Activated naive CD4-positive, alpha-beta T cell treated with anti-CD3 and anti-CD28 coated beads for 36 hours (primary cell): Measurements from ENCODE around the gene EHD4. TPM values are rescaled to one million over a fixed set of nuclear protein-coding genes. Genes with fewer than 3 reads are reported as not detected.

ENCODE experiments used
- CTCF ChIA-PET: fragments of 350-600 bp; sonication (Branson Sonifier 250); formaldehyde crosslinking; loops from one replicate; lab custom pipeline; 2021; ENCODE audit warnings: antibody characterized with exemption; lab: Charles Lee
- DNase-seq: peaks from one replicate; pipeline ENCODE4 v3.0.0-alpha.2; 2020
- H3K27ac Mint-ChIP-seq: one replicate; pipeline ENCODE4 v1.8.0; 2021; ENCODE audit warnings: mild to moderate bottlenecking, mixed read lengths
- H3K27me3 Mint-ChIP-seq: one replicate; pipeline ENCODE4 v1.8.0; 2021; ENCODE audit warnings: low read depth, mixed read lengths
- H3K36me3 Mint-ChIP-seq: one replicate; pipeline ENCODE4 v1.8.0; 2021; ENCODE audit warnings: low read depth, mixed read lengths
- H3K4me1 Mint-ChIP-seq: one replicate; pipeline ENCODE4 v1.8.0; 2021; ENCODE audit warnings: low read depth, mixed read lengths
- H3K4me3 Mint-ChIP-seq: one replicate; pipeline ENCODE4 v1.8.0; 2021; ENCODE audit warnings: mild to moderate bottlenecking, moderate library complexity, mixed read lengths
- H3K9me3 Mint-ChIP-seq: one replicate; pipeline ENCODE4 v1.8.0; 2021; ENCODE audit warnings: mixed read lengths
- intact Hi-C: fragments of 100-400 bp; cut with micrococcal nuclease; formaldehyde crosslinking; loops from one replicate; pipeline ENCODE4 v1.15.1; 2023
- total RNA-seq, 2 experiments: library from RNA; stranded (reverse); gene quantifications; one replicate each; pipeline ENCODE4 v1.2.3, GENCODE V29; 2021

EHD4 gene
- total RNA-seq, result 10 to 100 TPM; 30.1 to 31.8 TPM

GRCh38 chr15:41972253-41973242 is at the start of gene EHD4:
Gene EHD4, minus strand, starts transcription at chr15:41972557. Its CDS starts 63 bp downstream, at chr15:41972494.
- Mint-ChIP-seq H3K27ac (peak within 1 kb of the TSS; percentile 93), H3K36me3 (peaks cover 13% of the 10 kb centered on the region), H3K4me3 (peak within 1 kb of the TSS; percentile 88), H3K4me1 (peaks cover 42% of the 10 kb centered on the region), H3K27me3 (peaks cover 8% of the 10 kb centered on the region), H3K9me3 (no peaks in the 10 kb centered on the region)
- DNase-seq, result peak; percentile 97
- CTCF ChIA-PET, result interaction anchor here (0.7 to 1.9 kb wide), 10 partner anchors 11 to 282 kb away, joined by 3 to 9 read pairs (median 4); partner anchors contain the start of gene MAPKBP1
- intact Hi-C loops, result loop anchor here (1.0 to 5.0 kb wide), 3 partner anchors 312 to 1020 kb away; partner anchors contain the start of genes CHAC1, MGA and ZNF106

GRCh38 chr15:42021593-42021992 is 49.2 kb upstream of the EHD4 start:
- CTCF ChIA-PET, result interaction anchor here (0.6 kb wide), 1 partner anchor 61 kb away, joined by 3 read pairs; no protein-coding TSS in a partner anchor
- intact Hi-C loops, result no loop called here
- no peaks in the 10 kb centered on the region for H3K4me1 Mint-ChIP-seq
- no peak overlapping the region for H3K4me3 Mint-ChIP-seq
- H3K36me3 Mint-ChIP-seq, result no peaks in the 10 kb centered on the region
- H3K27ac Mint-ChIP-seq, result no peak overlapping the region
- DNase-seq, result no peak
- H3K27me3 Mint-ChIP-seq, result peaks cover 2% of the 10 kb centered on the region
- H3K9me3 Mint-ChIP-seq, result no peaks in the 10 kb centered on the region

GRCh38 chr15:42020713-42021273 is 48.4 kb upstream of the EHD4 start, which contains the start of gene PLA2G4E:
Gene PLA2G4E, minus strand, starts transcription at chr15:42021042. Its CDS starts 12 bp downstream, at chr15:42021030.
- H3K27me3 Mint-ChIP-seq, result no peaks in the 10 kb centered on the region
- H3K27ac Mint-ChIP-seq, result no peak within 1 kb of the TSS
- intact Hi-C loops, result no loop called here
- no peaks in the 10 kb centered on the region for H3K4me1 Mint-ChIP-seq
- CTCF ChIA-PET, result interaction anchor here (0.6 kb wide), 2 partner anchors 62 to 64 kb away, joined by 3 read pairs; no protein-coding TSS in a partner anchor
- no peaks in the 10 kb centered on the region for H3K9me3 Mint-ChIP-seq
- H3K4me3 Mint-ChIP-seq, result no peak within 1 kb of the TSS
- no peaks in the 10 kb centered on the region for H3K36me3 Mint-ChIP-seq
- DNase-seq, result no peak

DNA sequence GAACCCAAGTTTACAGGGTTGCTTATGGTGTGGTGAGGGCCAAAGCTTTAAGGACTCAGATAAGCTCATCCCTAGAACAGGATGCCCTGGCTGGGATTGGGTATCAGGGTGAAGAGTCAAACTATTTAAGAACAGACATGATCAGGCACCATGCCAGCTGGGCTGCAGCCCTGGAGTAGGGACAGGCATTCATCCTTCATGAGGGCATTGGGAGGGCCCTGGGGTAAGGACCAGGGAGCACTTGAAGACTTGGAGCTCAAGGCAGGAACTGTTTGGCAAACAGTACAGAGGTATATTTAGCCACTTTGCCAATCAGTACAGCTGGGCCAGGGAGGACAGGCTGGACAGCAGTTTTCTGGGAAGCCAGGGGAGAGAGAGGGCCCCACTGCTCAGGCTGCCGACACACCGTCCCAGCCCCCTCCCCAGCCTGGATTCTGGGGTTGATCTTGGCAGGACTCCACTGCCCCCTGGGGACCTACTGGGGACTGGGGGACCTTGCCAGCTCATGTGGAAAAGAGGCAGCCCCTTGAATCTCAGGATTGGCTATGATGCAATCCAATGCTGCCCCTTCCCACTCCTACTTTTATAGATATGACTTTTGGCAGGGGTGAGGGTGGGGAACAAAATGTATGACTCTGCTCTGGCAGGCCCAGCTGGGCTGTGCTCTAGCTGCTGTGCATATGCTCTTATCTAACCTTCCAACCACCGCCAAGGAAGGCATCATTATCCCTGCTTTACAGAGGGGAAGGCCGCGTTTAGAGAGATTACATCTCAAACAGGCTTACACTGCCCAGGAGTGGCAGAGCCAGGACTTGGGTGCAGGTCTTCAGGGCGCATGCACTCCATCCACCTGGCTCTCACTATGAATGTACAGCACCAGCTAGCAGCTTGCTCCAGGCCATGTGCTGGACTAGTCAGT is 46.2 kb upstream of the EHD4 start:
- intact Hi-C loops, result no loop called here
- Mint-ChIP-seq H3K9me3 (no peaks in the 10 kb centered on the region), H3K27me3 (no peaks in the 10 kb centered on the region), H3K36me3 (no peaks in the 10 kb centered on the region), H3K27ac (no peak overlapping the region), H3K4me3 (no peak overlapping the region), H3K4me1 (no peaks in the 10 kb centered on the region)
- CTCF ChIA-PET, result interaction anchor here (2.6 kb wide), 1 partner anchor 28 kb away, joined by 11 read pairs; no protein-coding TSS in a partner anchor
- DNase-seq, result no peak

DNA sequence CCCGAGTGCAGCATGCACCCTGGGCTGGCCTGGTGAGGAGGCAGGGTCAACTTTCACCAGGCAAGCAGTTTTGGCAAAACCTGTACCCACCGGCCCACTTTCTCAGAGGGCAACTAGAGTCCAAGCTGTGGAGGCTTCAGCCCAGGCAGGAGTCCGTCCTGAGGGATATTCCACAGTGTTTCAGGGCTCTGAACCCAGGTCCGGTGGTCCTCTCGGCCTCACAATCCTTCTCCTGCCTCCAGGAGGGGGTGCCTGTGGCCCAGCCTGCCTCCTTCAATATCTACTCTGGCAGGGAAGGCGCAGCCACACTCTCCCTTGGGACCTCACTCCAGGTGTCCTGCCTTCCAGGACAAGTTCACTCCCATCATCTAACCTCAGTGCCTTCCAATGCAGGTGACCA is 44.6 kb upstream of the EHD4 start:
- no peaks in the 10 kb centered on the region for H3K9me3 Mint-ChIP-seq
- no peaks in the 10 kb centered on the region for H3K36me3 Mint-ChIP-seq
- CTCF ChIA-PET, result interaction anchor here (2.6 kb wide), 1 partner anchor 26 kb away, joined by 11 read pairs; no protein-coding TSS in a partner anchor
- no peak overlapping the region for H3K4me3 Mint-ChIP-seq
- H3K27ac Mint-ChIP-seq, result no peak overlapping the region
- H3K4me1 Mint-ChIP-seq, result no peaks in the 10 kb centered on the region
- intact Hi-C loops, result no loop called here
- DNase-seq, result no peak
- H3K27me3 Mint-ChIP-seq, result no peaks in the 10 kb centered on the region

GRCh38 chr15:42014406-42014805 is 42.0 kb upstream of the EHD4 start:
- Mint-ChIP-seq H3K36me3 (no peaks in the 10 kb centered on the region), H3K4me3 (no peak overlapping the region), H3K4me1 (peaks cover 17% of the 10 kb centered on the region), H3K27ac (no peak overlapping the region), H3K27me3 (no peaks in the 10 kb centered on the region), H3K9me3 (no peaks in the 10 kb centered on the region)
- DNase-seq, result no peak
- CTCF ChIA-PET, result interaction anchor here (0.6 kb wide), 1 partner anchor 106 kb away, joined by 3 read pairs; no protein-coding TSS in a partner anchor
- intact Hi-C loops, result no loop called here

DNA sequence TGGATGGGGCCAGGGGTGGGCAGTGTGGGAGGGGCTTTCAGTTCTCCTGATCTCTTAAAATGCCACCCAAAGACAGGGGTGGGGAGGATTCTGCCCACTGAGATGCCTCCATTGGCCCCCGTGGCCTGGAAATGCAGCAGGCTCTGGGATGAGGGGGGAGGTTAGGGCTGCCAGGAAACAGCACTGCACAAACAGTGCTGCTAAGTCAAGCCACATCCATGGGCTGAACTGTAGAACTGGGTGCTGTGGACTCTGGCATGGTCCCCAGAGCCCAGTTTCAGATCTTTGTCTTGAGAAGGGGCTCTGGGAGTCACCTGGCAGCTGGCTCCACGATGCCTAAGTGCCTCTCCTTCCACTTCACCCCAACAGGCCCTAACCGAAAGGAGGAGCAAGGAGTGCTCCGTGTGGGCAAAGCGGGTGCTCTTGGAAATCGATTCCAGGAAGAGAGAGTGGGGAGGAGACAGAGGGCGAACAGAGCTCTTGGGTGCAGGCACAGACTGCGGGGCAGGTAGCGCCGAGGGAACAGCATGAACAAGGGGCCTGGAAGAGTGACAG is 40.6 kb upstream of the EHD4 start:
- Mint-ChIP-seq H3K9me3 (no peaks in the 10 kb centered on the region), H3K27ac (no peak overlapping the region), H3K27me3 (no peaks in the 10 kb centered on the region), H3K36me3 (no peaks in the 10 kb centered on the region), H3K4me3 (no peak overlapping the region), H3K4me1 (peaks cover 23% of the 10 kb centered on the region)
- intact Hi-C loops, result no loop called here
- no peak for DNase-seq
- CTCF ChIA-PET, result interaction anchor here (1.6 kb wide), 1 partner anchor 44 kb away, joined by 3 read pairs; no protein-coding TSS in a partner anchor

- intact Hi-C loops, result no loop called here
- H3K27ac Mint-ChIP-seq, result no peak overlapping the region
- no peak overlapping the region for H3K4me3 Mint-ChIP-seq
- CTCF ChIA-PET, result interaction anchor here (1.6 kb wide), 1 partner anchor 45 kb away, joined by 3 read pairs; no protein-coding TSS in a partner anchor
- no peaks in the 10 kb centered on the region for H3K27me3 Mint-ChIP-seq
- H3K9me3 Mint-ChIP-seq, result no peaks in the 10 kb centered on the region
- H3K4me1 Mint-ChIP-seq, result peaks cover 25% of the 10 kb centered on the region
- H3K36me3 Mint-ChIP-seq, result no peaks in the 10 kb centered on the region
- no peak for DNase-seq
Observed at GRCh38 chr15:42012241-42012640, 39.9 kb upstream of the EHD4 start.

- Mint-ChIP-seq H3K27me3 (no peaks in the 10 kb centered on the region), H3K4me3 (no peak overlapping the region), H3K36me3 (no peaks in the 10 kb centered on the region), H3K9me3 (no peaks in the 10 kb centered on the region), H3K27ac (peak overlapping the region; percentile 38), H3K4me1 (peaks cover 25% of the 10 kb centered on the region)
- intact Hi-C loops, result loop anchor here (2.0 kb wide), 2 partner anchors 24 to 182 kb away; no protein-coding TSS in a partner anchor
- DNase-seq, result no peak
- CTCF ChIA-PET, result no interaction called here
Observed at GRCh38 chr15:42011074-42011473, 38.7 kb upstream of the EHD4 start.

GRCh38 chr15:42010434-42010833 is 38.1 kb upstream of the EHD4 start:
- peaks cover 25% of the 10 kb centered on the region for H3K4me1 Mint-ChIP-seq
- intact Hi-C loops, result loop anchor here (1.0 to 2.0 kb wide), 4 partner anchors 24 to 182 kb away; no protein-coding TSS in a partner anchor
- H3K27me3 Mint-ChIP-seq, result no peaks in the 10 kb centered on the region
- peak; percentile 61 for DNase-seq
- no peak overlapping the region for H3K4me3 Mint-ChIP-seq
- H3K36me3 Mint-ChIP-seq, result no peaks in the 10 kb centered on the region
- no peaks in the 10 kb centered on the region for H3K9me3 Mint-ChIP-seq
- CTCF ChIA-PET, result no interaction called here
- H3K27ac Mint-ChIP-seq, result peak overlapping the region; percentile 38

DNA sequence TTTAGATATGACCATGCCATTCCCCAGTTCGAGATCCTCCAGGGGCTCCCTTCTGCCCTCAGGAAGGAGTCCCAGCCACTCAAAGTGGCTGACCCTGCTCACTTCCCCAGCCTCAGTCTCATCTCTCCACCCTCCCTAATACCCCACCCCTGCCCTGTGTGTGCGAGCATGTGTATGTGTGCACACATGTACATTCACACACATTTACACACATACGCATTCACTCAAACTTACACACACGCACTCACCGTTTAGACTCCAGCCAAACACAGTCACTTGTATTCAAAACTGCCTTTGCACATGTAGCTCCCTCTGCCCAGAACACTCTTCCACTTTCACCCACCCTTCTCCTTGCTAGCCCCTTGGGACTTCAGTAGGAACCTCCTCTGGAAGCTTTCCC is 37.1 kb upstream of the EHD4 start:
- H3K9me3 Mint-ChIP-seq, result no peaks in the 10 kb centered on the region
- CTCF ChIA-PET, result no interaction called here
- intact Hi-C loops, result no loop called here
- no peaks in the 10 kb centered on the region for H3K27me3 Mint-ChIP-seq
- no peak for DNase-seq
- no peak overlapping the region for H3K4me3 Mint-ChIP-seq
- H3K4me1 Mint-ChIP-seq, result peaks cover 25% of the 10 kb centered on the region
- no peak overlapping the region for H3K27ac Mint-ChIP-seq
- no peaks in the 10 kb centered on the region for H3K36me3 Mint-ChIP-seq
